Hematopoietic multipotent progenitor cell treated with erythropoietin and hydrocortisone succinate and interleukin-3 and kit ligand, for 8 days (in vitro differentiated cells): ENCODE measurements around the gene PRPS1.
A peak's percentile ranks its signal among the peaks of the same experiment; 100 is the strongest.
"Not testable (repeated sequence)": the region's sequence is repeated elsewhere in the genome, so short reads cannot be mapped to it uniquely, and the experiment has no call there.

Experiments
- DNase-seq: peaks from one replicate; pipeline ENCODE4 v3.0.0-alpha.2; 2015

The PRPS1 gene

GRCh38 chrX:107675823-107676555 lies 47.7 kb downstream of the PRPS1 start:
- peak; percentile 46 for DNase-seq

- peak; percentile 90 for DNase-seq
Observed at GRCh38 chrX:107676559-107677378, 48.5 kb downstream of the PRPS1 start.

GRCh38 chrX:107677501-107677901 lies 49.2 kb downstream of the PRPS1 start:
- no peak for DNase-seq

- no peak for DNase-seq
Observed at GRCh38 chrX:107677909-107678308, 49.6 kb downstream of the PRPS1 start.

GRCh38 chrX:107678957-107679740 lies 50.8 kb downstream of the PRPS1 start:
- peak; percentile 84 for DNase-seq

GRCh38 chrX:107682256-107682655 lies 53.9 kb downstream of the PRPS1 start:
- DNase-seq, result no peak

- no peak for DNase-seq
Observed at GRCh38 chrX:107683124-107683895, 55.0 kb downstream of the PRPS1 start.

GRCh38 chrX:107683931-107684330 lies 55.6 kb downstream of the PRPS1 start:
- no peak for DNase-seq

GRCh38 chrX:107684956-107685385 lies 56.7 kb downstream of the PRPS1 start:
- DNase-seq, result peak; percentile 89

GRCh38 chrX:107685586-107685985 lies 57.3 kb downstream of the PRPS1 start:
- not testable (repeated sequence) for DNase-seq

- no peak for DNase-seq
Observed at GRCh38 chrX:107686026-107686425, 57.7 kb downstream of the PRPS1 start.

GRCh38 chrX:107686792-107687191 lies 58.5 kb downstream of the PRPS1 start:
- DNase-seq, result no peak

GRCh38 chrX:107687445-107687844 lies 59.1 kb downstream of the PRPS1 start:
- DNase-seq, result no peak

GRCh38 chrX:107691024-107691448 lies 62.7 kb downstream of the PRPS1 start:
- peak; percentile 32 for DNase-seq

- no peak for DNase-seq
Observed at GRCh38 chrX:107699616-107700015, 71.3 kb downstream of the PRPS1 start.

- peak; percentile 86 for DNase-seq
Observed at GRCh38 chrX:107700317-107700774, 72.0 kb downstream of the PRPS1 start.
